ENCODE measurements around the gene C7orf57. TPM values are rescaled to one million over a fixed set of nuclear protein-coding genes. Genes with fewer than 3 reads are reported as not detected.

The C7orf57 gene
- total and polyA plus RNA-seq, 4 donors = not detected

Other genes with a start within 250 kb of the C7orf57 start
- gene PKD1L1, start 87.1 kb upstream of the C7orf57 start, total RNA-seq = 1 to 10 TPM in 1 of 2 donors, under 1 TPM in 1; 0.52 to 1.2 TPM
- gene PKD1L1, start 87.1 kb upstream of the C7orf57 start, polyA plus RNA-seq = not detected
- 10 to 100 TPM; 28.2 to 32.9 TPM for gene HUS1, start 55.9 kb upstream of the C7orf57 start, total RNA-seq
- 10 to 100 TPM; 11.9 to 17.7 TPM for gene HUS1, start 55.9 kb upstream of the C7orf57 start, polyA plus RNA-seq
- gene SUN3, start 6.4 kb upstream of the C7orf57 start, total RNA-seq = not detected
- gene SUN3, start 6.4 kb upstream of the C7orf57 start, polyA plus RNA-seq = not detected
- 10 to 100 TPM; 30.4 to 34.9 TPM for gene UPP1, start 53.7 kb downstream of the C7orf57 start, total RNA-seq
- 10 to 100 TPM; 34.1 to 63.0 TPM for gene UPP1, start 53.7 kb downstream of the C7orf57 start, polyA plus RNA-seq
- under 1 TPM; 0.06 to 0.12 TPM for gene ABCA13, start 135.9 kb downstream of the C7orf57 start, total RNA-seq
- gene ABCA13, start 135.9 kb downstream of the C7orf57 start, polyA plus RNA-seq = not detected

Data from aorta (tissue), 4 donors.